ENCODE data around the gene CFAP61.

CFAP61 gene

GRCh38 chr20:20246996-20247633, 194.8 kb downstream of the CFAP61 start:
- TF ChIP-seq CTCF (IDR thresholded peaks at IDR 0.05; ENCODE audit: low read depth, low read length) = no peak
- H3K4me3 ChIP-seq (ENCODE audit: low read depth, low read length) = no peak overlapping the region

GRCh38 chr20:20248620-20249200, 196.4 kb downstream of the CFAP61 start:
- H3K4me3 ChIP-seq (ENCODE audit: low read depth, low read length) = no peak overlapping the region
- TF ChIP-seq CTCF (IDR thresholded peaks at IDR 0.05; ENCODE audit: low read depth, low read length) = no peak

- TF ChIP-seq CTCF (IDR thresholded peaks at IDR 0.05; ENCODE audit: low read depth, low read length) = no peak
- H3K4me3 ChIP-seq (ENCODE audit: low read depth, low read length) = no peak overlapping the region
Observed at GRCh38 chr20:20251317-20251716, 199.0 kb downstream of the CFAP61 start.

- H3K4me3 ChIP-seq (ENCODE audit: low read depth, low read length) = no peak overlapping the region
- TF ChIP-seq CTCF (IDR thresholded peaks at IDR 0.05; ENCODE audit: low read depth, low read length) = no peak
Observed at GRCh38 chr20:20251836-20252235, 199.5 kb downstream of the CFAP61 start.

- H3K4me3 ChIP-seq (ENCODE audit: low read depth, low read length) = no peak overlapping the region
- no peak for TF ChIP-seq CTCF (IDR thresholded peaks at IDR 0.05; ENCODE audit: low read depth, low read length)
Observed at GRCh38 chr20:20253039-20253743, 200.9 kb downstream of the CFAP61 start.

- no peak overlapping the region for H3K4me3 ChIP-seq (ENCODE audit: low read depth, low read length)
- no peak for TF ChIP-seq CTCF (IDR thresholded peaks at IDR 0.05; ENCODE audit: low read depth, low read length)
Observed at GRCh38 chr20:20253744-20254330, 201.5 kb downstream of the CFAP61 start.

GRCh38 chr20:20255099-20255498, 202.8 kb downstream of the CFAP61 start:
- no peak for TF ChIP-seq CTCF (IDR thresholded peaks at IDR 0.05; ENCODE audit: low read depth, low read length)
- no peak overlapping the region for H3K4me3 ChIP-seq (ENCODE audit: low read depth, low read length)

Data from WI38 (cell line).